ENCODE results near the gene RNASEH1. TPM values are rescaled to one million over a fixed set of nuclear protein-coding genes. Genes with fewer than 3 reads are reported as not detected.
A peak's percentile ranks its signal among the peaks of the same experiment; 100 is the strongest.

RNASEH1 gene
- total and polyA plus RNA-seq, 2 of the 13 experiments (the other 11 are each of a cell fraction or from before 2014, with no cell fraction given): 14.5 to 57.4 TPM

DNA sequence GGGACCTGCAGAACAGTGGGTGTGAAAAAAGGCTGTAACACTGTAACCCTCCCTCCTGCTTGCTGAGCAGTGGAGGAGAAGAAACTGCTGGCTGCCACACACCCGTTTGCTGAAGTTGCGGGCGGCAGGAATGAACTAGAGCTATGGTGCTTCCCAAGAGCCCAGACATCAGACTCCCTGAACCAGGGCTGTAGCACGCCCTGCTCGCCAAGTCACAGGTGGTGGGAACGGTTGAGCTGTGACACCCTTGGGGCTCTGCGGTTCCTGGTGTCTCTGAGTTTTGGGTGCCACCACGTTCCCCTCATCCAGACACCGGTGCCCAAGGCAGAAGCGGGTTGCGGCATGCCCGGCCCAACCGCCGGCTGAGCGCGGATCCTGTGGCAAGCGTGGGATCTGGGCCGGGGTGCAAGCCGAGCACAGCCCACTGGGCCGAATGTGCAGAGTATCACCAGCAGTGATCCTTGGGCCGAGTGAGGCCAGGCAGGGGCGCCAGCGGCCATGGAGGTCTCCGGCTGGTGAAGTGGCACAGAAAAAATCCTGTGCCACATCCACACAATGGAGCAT is 23.8 kb downstream of the RNASEH1 start (continued):
- no peak for TF ChIP-seq AHR (CRISPR knock-in tag; IDR thresholded peaks at IDR 0.05)
- TF ChIP-seq HDAC2 (CRISPR knock-in tag; IDR thresholded peaks at IDR 0.05): no peak
- TF ChIP-seq, protein P1, sequence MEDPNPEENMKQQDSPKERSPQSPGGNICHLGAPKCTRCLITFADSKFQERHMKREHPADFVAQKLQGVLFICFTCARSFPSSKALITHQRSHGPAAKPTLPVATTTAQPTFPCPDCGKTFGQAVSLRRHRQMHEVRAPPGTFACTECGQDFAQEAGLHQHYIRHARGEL (CRISPR knock-in tag; IDR thresholded peaks at IDR 0.05): no peak
- TF ChIP-seq, protein P2, sequence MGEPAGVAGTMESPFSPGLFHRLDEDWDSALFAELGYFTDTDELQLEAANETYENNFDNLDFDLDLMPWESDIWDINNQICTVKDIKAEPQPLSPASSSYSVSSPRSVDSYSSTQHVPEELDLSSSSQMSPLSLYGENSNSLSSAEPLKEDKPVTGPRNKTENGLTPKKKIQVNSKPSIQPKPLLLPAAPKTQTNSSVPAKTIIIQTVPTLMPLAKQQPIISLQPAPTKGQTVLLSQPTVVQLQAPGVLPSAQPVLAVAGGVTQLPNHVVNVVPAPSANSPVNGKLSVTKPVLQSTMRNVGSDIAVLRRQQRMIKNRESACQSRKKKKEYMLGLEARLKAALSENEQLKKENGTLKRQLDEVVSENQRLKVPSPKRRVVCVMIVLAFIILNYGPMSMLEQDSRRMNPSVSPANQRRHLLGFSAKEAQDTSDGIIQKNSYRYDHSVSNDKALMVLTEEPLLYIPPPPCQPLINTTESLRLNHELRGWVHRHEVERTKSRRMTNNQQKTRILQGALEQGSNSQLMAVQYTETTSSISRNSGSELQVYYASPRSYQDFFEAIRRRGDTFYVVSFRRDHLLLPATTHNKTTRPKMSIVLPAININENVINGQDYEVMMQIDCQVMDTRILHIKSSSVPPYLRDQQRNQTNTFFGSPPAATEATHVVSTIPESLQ (CRISPR knock-in tag; conservative IDR thresholded peaks at IDR 0.05): no peak
- TF ChIP-seq MAZ (IDR thresholded peaks at IDR 0.05; ENCODE audit: borderline replicate concordance, low read depth, low read length): no peak
- no peak for TF ChIP-seq MAZ (CRISPR knock-in tag; IDR thresholded peaks at IDR 0.05; ENCODE audit: low read depth)
- TF ChIP-seq MYC (CRISPR knock-in tag; IDR thresholded peaks at IDR 0.05; ENCODE audit: borderline replicate concordance): 0 out of 2 replicates have a peak, but pooled peaks have one; percentile 24

DNA sequence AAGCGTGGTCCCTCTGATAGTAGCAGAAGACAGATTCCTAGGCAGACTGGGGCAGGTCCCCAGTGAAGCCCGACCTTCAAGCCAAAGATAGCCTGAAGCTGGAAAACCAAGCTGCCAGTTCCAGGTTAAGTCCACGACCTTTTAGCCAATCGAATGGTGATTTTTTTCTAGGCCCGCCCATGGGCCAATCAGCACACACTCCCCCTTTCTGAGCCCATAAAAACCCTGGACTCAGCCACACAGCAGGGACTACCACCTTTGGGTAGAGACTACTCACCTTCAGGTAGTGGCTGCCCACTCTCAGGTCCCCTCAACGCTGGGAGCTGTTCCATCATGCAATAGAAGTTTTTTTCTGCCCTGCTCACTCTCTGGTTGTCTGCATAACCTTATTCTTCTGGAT is 24.3 kb downstream of the RNASEH1 start:
- in situ Hi-C loops (cut with HindIII; ENCODE audit: extremely low pct_ligation_motif_present, low pct_unique_long_range_greater_than_20kb): no loop called here
- no peak for DNase-seq (ENCODE audit: low spot score)
- BruUV-seq (replicated peaks): no TSS peak
- H3K36me3 ChIP-seq (replicated peaks in 1 of 2; ENCODE audit: control insufficient read depth in 1 of 2, insufficient read depth in 2 of 2, low read length in 2 of 2): no peaks in the 10 kb centered on the region; a peak in 1 of 5 replicates
- no peak for ATAC-seq
- H3K9ac ChIP-seq (ENCODE audit: insufficient read depth, low read depth, low read length): no peak overlapping the region
- H3K27me3 ChIP-seq (ENCODE audit: control insufficient read depth in 1 of 2, insufficient read depth in 2 of 2, low read length in 2 of 2): no peaks in the 10 kb centered on the region; a peak in 1 of 5 replicates
- no peak overlapping the region for H3K4me3 ChIP-seq (replicated peaks in 1 of 3; ENCODE audit: insufficient read depth in 1 of 3, low read depth in 2 of 3, low read length in 3 of 3)
- intact Hi-C loops (cut with micrococcal nuclease; ENCODE audit: unreplicated experiment): no loop called here
- FAIRE-seq: no peak
- H3K4me2 ChIP-seq (ENCODE audit: low read depth, low read length): no peak overlapping the region
- H4K20me1 ChIP-seq (ENCODE audit: insufficient read depth, low read length): no peaks in the 10 kb centered on the region
- 90% methylated on average over 6 of the region's 6 CpGs for WGBS (ENCODE audit: low lambda C conversion rate)
- H3K9me3 ChIP-seq (ENCODE audit: low read length): no peaks in the 10 kb centered on the region
- ChIA-PET POLR2A (interaction anchor here (1.1 kb wide), 1 partner anchor 25 kb away, joined by 5 read pairs; the partner anchor contains the start of gene RNASEH1), CTCF (ENCODE audit: low intra/inter-chr PET ratio, low total read pairs) (no interaction called here)
- TF ChIP-seq NFKB2 (CRISPR knock-in tag; IDR thresholded peaks at IDR 0.05; ENCODE audit: borderline replicate concordance) (0 out of 2 replicates have a peak, but pooled peaks have one; percentile 8), FOXP1 (IDR thresholded peaks at IDR 0.05) (no peak), FOXP1 (CRISPR knock-in tag; IDR thresholded peaks at IDR 0.05) (no peak), ZIK1 (CRISPR knock-in tag; IDR thresholded peaks at IDR 0.05; ENCODE audit: borderline replicate concordance, low read depth) (no peak), ZNF761 (CRISPR knock-in tag; conservative IDR thresholded peaks at IDR 0.05) (no peak), NFYB (CRISPR knock-in tag; IDR thresholded peaks at IDR 0.05) (peak; percentile 56), NFYC (CRISPR knock-in tag; IDR thresholded peaks at IDR 0.05) (peak; percentile 47; the same call in 1 of the 2 replicates), TBX3 (IDR thresholded peaks at IDR 0.05; ENCODE audit: borderline replicate concordance) (no peak), SUZ12 (IDR thresholded peaks at IDR 0.05; ENCODE audit: low read depth, low read length) (no peak), SRSF1 (optimal IDR thresholded peaks at IDR 0.05; ENCODE audit: low read depth, low read length) (peak; percentile 11)
- TF ChIP-seq, protein P3, sequence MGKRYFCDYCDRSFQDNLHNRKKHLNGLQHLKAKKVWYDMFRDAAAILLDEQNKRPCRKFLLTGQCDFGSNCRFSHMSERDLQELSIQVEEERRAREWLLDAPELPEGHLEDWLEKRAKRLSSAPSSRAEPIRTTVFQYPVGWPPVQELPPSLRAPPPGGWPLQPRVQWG (CRISPR knock-in tag; IDR thresholded peaks at IDR 0.05; ENCODE audit: borderline replicate concordance, low read depth): no peak
- no peak overlapping the region for H2AFZ ChIP-seq (ENCODE audit: low read length)
- peaks cover 26% of the 10 kb centered on the region for H3K4me1 ChIP-seq (ENCODE audit: insufficient read depth, low read length)
- no peaks in the 10 kb centered on the region for H3K79me2 ChIP-seq (ENCODE audit: insufficient read depth, low read length)
- no peak overlapping the region for H3K27ac ChIP-seq (ENCODE audit: extremely low read length, insufficient read depth, low read length)

Data from HepG2 (cell line).